Measurements from ENCODE around the gene YOD1. TPM values are rescaled to one million over a fixed set of nuclear protein-coding genes. Genes with fewer than 3 reads are reported as not detected.

The YOD1 gene
- polyA plus RNA-seq, 3 donors = 1.1 to 2.4 (median 1.9) TPM

DNA sequence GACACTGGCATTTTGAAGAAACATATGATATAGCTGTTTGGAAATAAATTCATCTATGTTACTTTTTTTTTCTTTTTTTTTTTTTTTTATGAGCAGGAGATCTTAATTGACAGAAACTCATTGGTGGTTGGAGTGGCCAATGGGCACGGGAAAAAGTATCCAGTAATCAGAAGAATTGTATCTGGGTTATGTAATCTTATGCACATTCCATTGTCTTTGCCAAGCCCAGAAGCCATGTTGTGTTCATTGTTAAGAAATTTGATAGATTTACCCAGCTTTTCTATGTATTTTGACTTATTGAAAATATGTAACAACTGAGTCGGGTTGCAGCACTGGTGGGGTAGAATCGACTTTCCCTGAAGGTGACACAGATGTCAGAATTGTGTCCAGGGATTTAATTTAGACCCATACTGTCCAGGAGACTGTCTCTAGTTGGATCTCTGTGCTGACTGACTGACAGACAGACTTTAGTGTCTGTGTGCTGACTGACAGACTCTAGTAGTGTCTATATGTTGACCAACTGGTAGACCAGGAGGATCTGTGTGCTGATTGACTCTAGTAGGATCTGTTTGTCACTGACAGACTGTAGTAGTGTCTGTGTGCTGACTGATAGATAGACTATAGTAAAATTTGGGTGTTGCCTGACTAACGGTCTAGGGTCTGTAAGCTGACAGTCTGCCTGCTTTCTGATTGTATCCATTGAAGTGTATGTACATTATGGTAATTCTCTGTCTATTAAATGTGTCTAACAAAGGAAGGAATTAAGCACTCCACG is 25.4 kb upstream of the YOD1 start:
- WGBS, 3 donors = 66 to 74% (median 71%) methylated on average over 5 of the region's 5 CpGs
- no peak overlapping the region for H3K27ac ChIP-seq (ENCODE audit: low read depth, low read length)

DNA sequence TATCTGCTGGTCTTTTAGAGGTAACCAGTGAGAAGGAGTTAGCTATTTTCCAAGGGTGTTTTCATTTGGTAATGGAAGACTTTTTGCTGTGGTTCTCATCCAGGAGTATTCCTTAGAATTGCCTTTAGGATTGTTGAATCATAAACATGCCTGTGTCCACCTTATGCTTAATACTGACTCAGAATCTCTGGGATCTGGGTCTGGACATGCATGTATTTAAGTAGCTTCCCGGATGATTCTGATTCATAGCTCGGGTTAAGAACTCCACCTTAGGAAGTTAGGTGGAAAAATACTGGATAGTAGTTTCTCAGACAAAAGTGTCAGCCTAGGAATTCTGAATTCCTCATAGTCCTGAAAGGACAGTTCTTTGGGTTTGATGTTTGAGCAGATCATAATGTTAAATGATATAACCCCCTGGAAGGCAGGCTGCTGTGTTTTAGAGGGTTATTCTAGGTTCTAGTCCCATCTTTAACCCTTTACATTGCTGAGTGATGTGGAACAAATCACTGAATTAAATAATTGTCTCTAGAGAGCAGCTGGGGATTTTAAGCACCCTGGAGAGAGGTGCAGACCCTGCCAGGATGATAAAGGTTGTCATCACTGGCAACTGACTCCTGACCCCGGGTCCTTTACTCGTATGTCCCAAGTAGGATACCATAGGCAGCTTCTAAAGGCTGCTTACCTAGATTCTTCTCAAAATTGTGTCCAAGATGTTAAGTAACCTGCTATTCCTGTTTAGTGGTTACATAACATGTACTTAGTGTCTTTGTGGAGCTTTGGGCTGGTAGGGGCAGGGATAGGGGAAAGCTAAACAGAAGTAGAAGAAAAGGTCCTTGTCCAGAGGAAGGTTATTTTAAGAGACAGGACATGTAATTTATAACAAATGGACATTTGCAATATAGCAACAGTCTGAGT is 23.2 kb upstream of the YOD1 start:
- no peak overlapping the region for H3K27ac ChIP-seq (ENCODE audit: low read depth, low read length)
- WGBS, 3 donors = 71 to 82% (median 79%) methylated on average over 4 of the region's 4 CpGs

DNA sequence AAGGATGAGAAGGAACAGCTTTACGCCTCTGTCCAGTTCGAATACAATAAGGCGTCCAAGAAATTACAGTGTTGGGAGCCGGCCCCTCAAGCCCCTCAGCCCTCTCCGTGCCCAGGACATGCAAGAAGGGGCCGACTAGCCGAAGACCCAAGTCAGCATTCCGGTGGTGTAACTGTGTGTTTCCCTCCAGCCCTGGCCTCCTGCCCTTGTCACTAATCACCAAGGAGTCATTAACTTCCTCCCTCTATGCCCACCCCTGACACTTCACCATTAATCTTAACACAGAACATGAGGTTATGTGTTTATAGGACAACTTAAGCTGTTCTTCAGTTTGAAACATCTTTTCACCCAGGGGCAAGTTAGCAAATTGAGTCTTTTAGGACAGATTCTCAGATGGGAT is 21.2 kb upstream of the YOD1 start:
- 53 to 87% (median 56%) methylated on average over 8 of the region's 8 CpGs for WGBS, 3 donors

DNA sequence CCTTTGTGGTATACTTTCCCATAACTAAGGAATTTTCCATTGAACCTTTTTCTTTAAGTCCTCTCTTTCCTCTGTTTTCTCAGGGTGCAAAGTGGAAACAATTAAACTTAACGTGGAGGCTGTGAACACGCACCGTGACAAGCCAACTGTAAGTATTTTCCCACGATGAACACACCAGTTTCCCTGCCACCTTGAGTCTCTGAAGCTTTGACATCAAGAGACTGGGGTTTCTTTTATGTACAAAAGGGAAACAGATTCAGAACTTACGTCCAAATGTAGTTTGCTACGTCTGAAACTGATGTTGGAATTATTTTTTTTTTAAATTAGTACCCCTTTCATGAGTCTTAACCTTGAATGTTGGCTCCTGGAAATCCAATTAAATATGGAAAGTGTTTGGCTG is 20.4 kb upstream of the YOD1 start:
- 87 to 91% (median 88%) methylated on average over 6 of the region's 6 CpGs for WGBS, 3 donors

More for the DNA sequence above, 21.2 kb upstream of the YOD1 start:
- H3K27ac ChIP-seq (ENCODE audit: low read depth, low read length) = no peak overlapping the region

DNA sequence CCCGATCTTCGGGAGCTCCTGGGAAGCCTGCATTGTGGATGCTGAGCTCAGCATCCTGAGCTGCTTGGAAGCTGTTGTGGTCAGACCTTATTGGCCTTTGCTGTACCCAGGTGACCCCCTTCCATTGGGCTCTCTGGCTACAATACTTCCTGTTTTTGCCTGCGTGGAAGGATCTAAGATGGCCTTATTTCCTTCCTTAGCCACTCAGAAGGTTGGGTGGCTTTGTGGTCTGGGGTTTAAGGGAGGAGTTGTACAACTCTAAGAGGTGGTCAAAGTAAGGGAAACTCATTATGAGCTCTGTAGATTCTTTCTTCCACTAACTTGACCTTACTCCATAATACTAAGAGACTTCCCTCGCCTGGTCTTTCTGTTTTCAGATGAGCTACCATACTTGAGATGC is 19.8 kb upstream of the YOD1 start:
- H3K27ac ChIP-seq (ENCODE audit: low read depth, low read length) = no peak overlapping the region
- 66 to 85% (median 74%) methylated on average over 4 of the region's 4 CpGs for WGBS, 3 donors

More for the DNA sequence above, 20.4 kb upstream of the YOD1 start:
- no peak overlapping the region for H3K27ac ChIP-seq (ENCODE audit: low read depth, low read length)

DNA sequence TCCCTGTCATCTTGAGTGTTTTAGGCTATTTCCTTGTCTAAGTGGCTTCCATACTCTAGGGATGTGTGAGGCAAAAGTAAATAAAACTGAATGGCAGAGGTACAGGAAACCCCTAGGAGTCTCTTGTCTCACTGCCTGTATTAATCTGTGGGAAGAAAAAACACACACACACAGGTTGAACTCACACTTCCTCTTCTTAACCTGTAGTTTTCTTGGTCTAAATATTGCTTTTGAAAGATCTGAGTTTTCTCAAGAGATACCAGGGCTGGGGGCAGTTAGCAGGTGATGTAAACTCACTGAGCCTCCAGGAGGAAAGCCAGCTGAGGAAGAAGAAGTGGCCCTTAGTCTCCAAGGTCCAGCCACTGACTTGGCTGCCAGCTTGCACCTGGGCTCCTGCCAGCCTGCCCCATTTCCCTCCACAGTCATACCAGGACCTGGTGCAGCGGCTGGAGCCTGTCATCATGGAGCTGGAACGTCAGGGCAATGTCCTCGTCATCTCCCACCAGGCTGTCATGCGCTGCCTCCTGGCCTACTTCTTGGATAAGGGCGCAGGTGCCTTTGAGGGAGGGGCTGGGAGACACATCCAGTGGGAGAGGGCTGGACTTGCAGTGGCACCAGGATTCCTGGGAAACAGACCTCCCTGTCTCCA is 19.0 kb upstream of the YOD1 start:
- no peak overlapping the region for H3K27ac ChIP-seq (ENCODE audit: low read depth, low read length)
- WGBS, 3 donors = 86 to 94% (median 86%) methylated on average over 5 of the region's 5 CpGs

DNA sequence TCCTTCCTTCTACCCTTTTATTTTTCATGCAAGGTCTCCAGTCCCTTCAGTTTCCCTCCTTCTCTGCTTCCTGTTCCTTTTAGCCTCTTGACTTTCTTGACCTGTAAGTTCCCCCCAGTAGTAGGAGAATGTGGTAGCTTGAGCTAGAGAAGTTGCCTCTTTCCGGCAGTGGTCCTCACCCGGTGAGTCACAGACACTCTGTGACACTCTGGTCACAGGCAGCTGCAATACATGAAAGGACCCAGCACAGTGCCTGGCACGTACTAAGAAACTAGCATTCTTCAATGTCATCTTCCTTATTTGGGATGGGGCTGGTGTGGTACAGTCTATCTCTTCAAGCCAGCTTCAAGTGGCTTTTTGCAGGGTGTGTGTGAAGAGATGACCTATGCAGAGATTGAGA is 18.1 kb upstream of the YOD1 start:
- WGBS, 3 donors = 55 to 90% (median 68%) methylated on average over 3 of the region's 3 CpGs
- no peak overlapping the region for H3K27ac ChIP-seq (ENCODE audit: low read depth, low read length)

DNA sequence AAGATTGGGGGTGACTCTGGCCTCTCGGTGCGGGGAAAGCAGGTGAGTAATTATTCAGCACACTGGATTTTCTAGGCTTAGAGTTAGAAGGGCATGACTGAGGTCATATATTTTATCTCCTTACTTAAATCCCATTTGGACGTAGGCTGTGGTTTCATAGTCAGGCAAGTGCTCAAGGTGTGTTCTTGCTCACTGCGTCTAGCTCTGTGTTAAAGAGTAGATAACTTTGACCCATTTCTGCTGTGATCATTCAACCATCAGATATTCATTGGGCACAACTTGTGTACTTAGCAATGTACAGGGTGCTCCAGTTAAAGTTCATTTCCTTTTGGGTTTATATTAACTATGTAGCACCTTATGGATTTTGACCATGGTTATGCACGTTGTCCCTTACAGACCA is 16.7 kb upstream of the YOD1 start:
- H3K27ac ChIP-seq (ENCODE audit: low read depth, low read length) = no peak overlapping the region
- WGBS, 3 donors = 76 to 81% (median 77%) methylated on average over 5 of the region's 5 CpGs

DNA sequence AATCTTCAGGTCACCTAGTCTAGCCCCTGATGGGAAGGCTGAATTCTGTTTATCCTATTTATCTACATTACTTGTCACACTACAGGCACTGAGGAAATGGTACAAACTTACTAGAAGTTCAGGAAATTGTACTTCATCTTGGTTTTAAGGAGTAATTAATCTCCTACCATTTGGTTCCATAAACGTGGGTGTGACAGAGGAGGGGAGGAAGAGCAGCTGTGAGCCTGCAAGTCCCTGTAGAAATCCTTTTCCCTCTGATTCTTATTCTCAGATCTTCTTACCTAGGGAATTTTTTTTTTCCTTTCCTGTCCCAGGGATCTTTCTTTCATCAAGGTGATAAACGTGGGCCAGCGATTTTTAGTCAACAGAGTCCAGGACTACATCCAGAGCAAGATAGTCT is 16.2 kb upstream of the YOD1 start:
- no peak overlapping the region for H3K27ac ChIP-seq (ENCODE audit: low read depth, low read length)
- WGBS, 3 donors = 46 to 51% (median 51%) methylated on average over 3 of the region's 3 CpGs

DNA sequence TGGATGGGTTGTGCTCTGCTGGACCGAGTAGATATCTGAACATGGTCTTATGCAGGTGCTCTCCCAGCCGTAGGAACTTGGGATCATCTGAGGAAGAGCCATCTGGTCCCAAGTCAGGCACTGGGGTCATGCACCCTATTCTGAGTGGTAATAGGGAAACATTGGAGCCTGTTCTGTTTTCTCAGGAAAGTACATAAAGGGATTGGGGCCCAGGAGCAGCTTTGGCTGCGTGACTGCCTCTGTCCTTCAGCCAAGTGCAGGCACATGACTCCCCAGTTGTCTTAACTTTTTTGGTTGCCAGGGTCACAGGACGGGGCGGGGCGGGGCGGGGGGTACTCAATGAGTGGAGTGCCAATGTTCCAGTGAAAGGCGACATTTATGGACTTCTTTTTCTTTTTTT is 13.6 kb upstream of the YOD1 start:
- WGBS, 3 donors = 63 to 92% (median 90%) methylated on average over 8 of the region's 8 CpGs

DNA sequence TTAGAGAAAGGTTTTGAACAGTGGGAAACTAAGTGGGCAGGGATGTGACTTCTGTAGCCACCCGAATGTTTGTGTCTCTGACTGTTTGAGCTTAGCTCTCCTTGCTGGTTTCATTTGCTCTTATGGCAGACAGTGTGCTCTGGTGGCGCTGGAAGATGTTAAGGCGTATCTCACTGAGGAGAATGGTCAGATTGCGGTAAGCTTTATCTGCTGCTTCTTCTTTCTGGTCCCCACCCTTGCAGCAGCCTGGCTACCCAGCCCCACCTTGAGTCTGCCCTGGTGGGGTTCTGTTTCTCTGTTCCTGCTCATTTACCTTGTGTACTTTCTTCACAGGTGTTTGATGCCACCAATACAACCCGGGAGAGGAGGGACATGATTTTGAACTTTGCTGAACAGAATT is 12.0 kb upstream of the YOD1 start:
- H3K27ac ChIP-seq (ENCODE audit: low read depth, low read length) = no peak overlapping the region
- 94% methylated on average over 5 of the region's 5 CpGs for WGBS, 3 donors

More for the DNA sequence above, 13.6 kb upstream of the YOD1 start:
- H3K27ac ChIP-seq (ENCODE audit: low read depth, low read length) = no peak overlapping the region

DNA sequence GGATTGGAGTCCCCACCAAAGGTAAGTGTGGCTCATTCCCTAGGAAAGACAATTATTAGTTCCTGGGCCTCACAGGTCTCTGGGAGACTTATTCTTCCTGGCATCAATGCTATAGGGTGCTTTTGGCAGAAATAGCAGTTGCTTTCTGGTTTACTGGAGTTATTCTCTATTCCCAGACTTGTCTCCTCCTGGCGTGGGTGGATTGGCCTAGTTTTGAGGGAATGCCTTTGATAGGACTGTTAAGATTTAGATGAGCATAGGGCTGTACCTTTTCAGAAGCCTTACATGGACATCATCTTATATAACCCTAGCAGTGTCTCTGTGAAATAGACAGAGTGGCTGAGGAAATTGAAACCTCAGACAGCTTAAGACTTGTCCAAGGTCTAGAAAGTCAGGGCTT is 11.1 kb upstream of the YOD1 start:
- 84 to 95% (median 92%) methylated on average over 1 of the region's 1 CpG for WGBS, 3 donors

DNA sequence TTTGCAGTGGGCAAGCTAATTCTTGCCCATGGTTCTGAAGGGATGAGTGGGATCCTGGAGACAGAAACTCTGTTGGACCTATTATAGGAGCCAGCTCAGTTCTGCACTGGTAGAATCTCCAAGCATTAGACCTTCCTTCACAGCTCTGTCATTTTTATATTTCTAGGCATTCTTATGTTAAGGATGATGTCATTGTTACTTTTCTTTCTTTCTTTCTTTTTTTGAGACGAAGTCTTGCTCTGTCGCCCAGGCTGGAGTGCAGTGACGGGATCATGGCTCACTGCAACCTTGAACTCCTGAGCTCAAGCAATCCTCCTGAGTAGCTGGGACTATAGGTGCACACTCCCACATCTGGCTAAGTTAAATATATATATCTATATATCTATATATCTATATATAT is 9.6 kb upstream of the YOD1 start:
- 81 to 93% (median 86%) methylated on average over 3 of the region's 3 CpGs for WGBS, 3 donors
- H3K27ac ChIP-seq (ENCODE audit: low read depth, low read length) = no peak overlapping the region

More for the DNA sequence above, 11.1 kb upstream of the YOD1 start:
- no peak overlapping the region for H3K27ac ChIP-seq (ENCODE audit: low read depth, low read length)

DNA sequence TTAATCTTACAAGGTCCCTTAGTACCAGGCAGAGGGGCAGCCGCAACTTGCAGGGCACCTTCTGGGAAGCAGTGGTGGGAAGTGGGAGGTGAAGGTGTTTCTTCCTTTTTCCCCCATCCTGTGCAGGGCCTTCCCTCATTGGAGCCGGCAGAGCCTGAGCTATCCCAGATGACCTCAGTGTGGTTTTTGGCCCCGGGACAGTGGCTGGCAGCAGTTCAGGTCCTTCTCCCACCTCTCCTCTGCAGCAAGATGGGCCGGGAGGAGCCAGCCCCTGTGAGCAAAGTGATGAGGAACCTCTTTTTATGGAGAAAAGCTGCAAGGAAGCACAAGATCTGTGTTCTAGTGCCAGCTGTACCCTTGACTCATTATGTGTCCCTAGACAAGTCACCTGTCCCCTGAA is 8.9 kb upstream of the YOD1 start:
- H3K27ac ChIP-seq (ENCODE audit: low read depth, low read length) = no peak overlapping the region
- WGBS, 3 donors = 34 to 75% (median 48%) methylated on average over 4 of the region's 4 CpGs

DNA sequence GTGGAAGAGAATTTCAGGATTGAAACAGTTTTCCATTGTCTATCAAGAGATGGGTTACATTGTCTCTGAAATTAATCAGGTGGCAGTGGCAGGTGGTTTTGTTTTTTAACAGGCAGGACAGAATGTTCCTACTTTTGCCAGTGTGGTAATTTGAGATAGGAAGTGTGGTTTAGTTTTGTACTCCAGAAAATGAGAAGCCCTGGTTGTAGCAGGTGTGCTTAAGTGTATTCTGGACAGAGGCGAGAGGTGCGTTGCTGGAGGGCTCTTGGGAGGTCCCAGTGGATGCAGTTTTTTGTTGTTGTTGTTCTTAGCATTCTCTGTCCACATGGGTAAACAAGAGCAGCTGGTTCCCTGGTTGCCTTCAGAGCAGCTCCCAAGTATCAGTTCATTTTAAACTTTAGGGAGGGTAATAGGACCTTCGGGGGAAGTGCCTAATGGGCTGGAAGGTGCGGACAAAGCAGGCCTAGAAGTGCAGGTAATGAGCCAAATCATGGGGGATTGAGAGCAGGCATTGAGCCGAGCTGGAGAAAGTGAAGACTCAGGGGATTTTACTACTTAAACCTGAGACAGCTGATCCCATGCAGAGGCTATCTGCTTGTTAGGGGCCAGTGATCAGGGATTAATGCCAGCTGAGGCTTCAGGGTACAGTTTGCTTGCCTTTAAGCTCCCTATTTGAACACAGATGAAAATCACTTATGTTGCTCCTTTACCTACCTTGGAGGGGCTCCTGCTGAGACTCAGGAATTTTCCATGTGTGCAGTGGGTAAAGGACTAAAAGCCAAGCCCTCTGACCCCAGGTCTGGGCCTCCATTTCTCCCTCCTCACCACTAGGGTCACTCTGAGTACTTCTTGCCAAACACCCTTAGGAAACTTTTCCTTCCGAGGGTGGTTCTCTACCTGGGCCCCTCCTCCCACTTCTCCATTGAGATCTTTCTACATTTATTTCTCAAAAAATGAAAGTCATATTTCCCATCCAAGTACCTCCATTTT is 8.2 kb upstream of the YOD1 start:
- WGBS, 3 donors = 69 to 88% (median 74%) methylated on average over 6 of the region's 6 CpGs
- H3K27ac ChIP-seq (ENCODE audit: low read depth, low read length) = no peak overlapping the region

DNA sequence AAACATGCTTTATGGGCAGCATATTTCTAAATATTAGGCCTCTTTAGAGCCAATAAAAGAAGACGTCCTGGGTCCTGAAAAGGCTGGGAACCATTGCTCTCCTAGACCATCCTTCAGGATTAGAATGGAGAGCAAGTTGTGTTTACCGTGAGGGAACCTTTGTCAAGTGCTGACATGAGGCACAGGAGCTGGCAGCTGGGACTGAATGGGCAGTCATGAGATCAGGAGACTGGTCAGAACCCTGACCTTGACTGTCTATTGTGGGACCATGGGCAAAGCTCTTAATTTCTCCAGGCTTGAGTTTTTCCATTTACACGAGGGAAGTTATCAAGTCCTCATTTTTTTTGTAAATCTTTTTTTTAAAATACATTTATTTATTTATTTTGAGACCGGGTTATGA is 7.2 kb upstream of the YOD1 start:
- H3K27ac ChIP-seq (ENCODE audit: low read depth, low read length) = no peak overlapping the region
- 79 to 89% (median 88%) methylated on average over 4 of the region's 4 CpGs for WGBS, 3 donors

DNA sequence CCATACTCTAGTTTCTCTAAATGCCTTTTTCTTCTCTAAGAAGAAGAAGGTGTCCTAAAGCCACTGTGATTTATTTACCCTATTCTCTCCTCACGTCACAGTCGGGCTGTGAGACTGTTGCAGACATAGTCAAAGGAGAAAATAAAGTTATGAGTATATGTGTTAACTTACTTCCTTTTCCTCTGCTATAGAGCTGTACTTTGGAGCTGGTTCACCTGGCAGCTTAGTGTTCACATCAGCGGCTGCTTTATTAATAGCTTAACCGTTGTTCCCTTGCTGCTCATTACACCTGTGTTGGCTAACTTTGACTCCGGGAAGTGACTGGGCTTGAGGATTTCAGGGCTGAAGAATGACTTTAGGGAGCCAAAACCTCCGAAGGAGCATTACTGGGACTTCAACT is 5.7 kb upstream of the YOD1 start:
- no peak overlapping the region for H3K27ac ChIP-seq (ENCODE audit: low read depth, low read length)

More for the DNA sequence above, 5.7 kb upstream of the YOD1 start:
- 74 to 89% (median 88%) methylated on average over 6 of the region's 6 CpGs for WGBS, 3 donors

All from adipose tissue (tissue), 3 donors.